SK-N-SH (cell line): ENCODE data around the gene MAN1A1. TPM values are rescaled to one million over a fixed set of nuclear protein-coding genes. Genes with fewer than 3 reads are reported as not detected.

Source experiments
- CTCF ChIA-PET: fragments of 300-600, 350-600 bp; formaldehyde crosslinking; extraction: SDS; loops from one replicate; lab custom pipeline; 2021; lab: Yijun Ruan, JAX
- POLR2A ChIA-PET: fragments of 350-600 bp; sonication (Branson Sonifier 250); formaldehyde crosslinking; extraction: SDS; loops from one replicate; lab custom pipeline; 2020; ENCODE audit warnings: antibody characterized with exemption, inconsistent platforms; lab: Yijun Ruan, JAX
- DNase-seq: peaks from one replicate; pipeline ENCODE4 v3.0.0; 2012
- H2AFZ ChIP-seq: fragments of 200-600 bp; sonication (generic); 2 replicates; pipeline ENCODE4 v1.8.1; 2016; ENCODE audit warnings: antibody characterized with exemption, mild to moderate bottlenecking, low read depth
- H3F3A ChIP-seq: fragments of 200-600 bp; sonication (generic); replicated peaks from 2 replicates; pipeline ENCODE3; 2016; ENCODE audit warnings: antibody characterized with exemption, mild to moderate bottlenecking; ENCODE audit not compliant: insufficient read depth
- H3K27ac ChIP-seq, 2 experiments: fragments of 200-500 bp in 1 of 2; fragments of 200-600 bp in 1 of 2; sonication (Bioruptor generic) in 1 of 2; sonication (generic), shearing (Covaris generic) in 1 of 2; 2 replicates each; pipeline versions ENCODE4 v1.5.1 to v1.6.1; 2014 to 2016; ENCODE audit warnings: low read depth in 2 of 2, inconsistent platforms in 1 of 2, low read length in 1 of 2, mild to moderate bottlenecking in 1 of 2, mixed read lengths in 1 of 2
- H3K27me3 ChIP-seq: fragments of 200-600 bp; sonication (generic), shearing (Covaris generic); 2 replicates; pipeline ENCODE4 v1.6.1; 2016; ENCODE audit warnings: mixed run types; ENCODE audit not compliant: insufficient read depth
- H3K36me3 ChIP-seq, 2 experiments: fragments of 200-500 bp in 1 of 2; fragments of 200-600 bp in 1 of 2; sonication (Bioruptor generic) in 1 of 2; sonication (generic) in 1 of 2; replicated peaks in 1 of 2; 2 replicates each; pipeline versions ENCODE3 to v1.5.1; 2014 to 2016; ENCODE audit warnings: low read length in 1 of 2, mild to moderate bottlenecking in 1 of 2; ENCODE audit not compliant: insufficient read depth in 2 of 2, control insufficient read depth in 1 of 2
- H3K4me1 ChIP-seq, 2 experiments: fragments of 200-500 bp in 1 of 2; fragments of 200-600 bp in 1 of 2; sonication (Bioruptor generic) in 1 of 2; sonication (generic), shearing (Covaris generic) in 1 of 2; 2 replicates each; pipeline versions ENCODE4 v1.5.1 to v1.6.1; 2014 to 2016; ENCODE audit warnings: low read depth in 1 of 2, low read length in 1 of 2, mixed run types in 1 of 2; ENCODE audit not compliant: insufficient read depth in 2 of 2, control insufficient read depth in 1 of 2
- H3K4me2 ChIP-seq: fragments of 200-600 bp; sonication (generic), shearing (Covaris generic); 2 replicates; pipeline ENCODE4 v1.6.1; 2017; ENCODE audit warnings: mixed run types
- H3K4me3 ChIP-seq, 2 experiments: fragments of 200-500 bp in 1 of 2; fragments of 200-600 bp in 1 of 2; sonication (Bioruptor generic) in 1 of 2; sonication (generic), shearing (Covaris generic) in 1 of 2; 2 replicates each; pipeline versions ENCODE4 v1.5.1 to v1.8.1; 2014 to 2016; ENCODE audit warnings: low read depth in 2 of 2, inconsistent platforms in 1 of 2, low read length in 1 of 2, mild to moderate bottlenecking in 1 of 2, mixed read lengths in 1 of 2, moderate library complexity in 1 of 2
- H3K79me2 ChIP-seq: fragments of 200-600 bp; sonication (generic); 2 replicates; pipeline ENCODE4 v1.8.1; 2017; ENCODE audit warnings: mild to moderate bottlenecking; ENCODE audit not compliant: insufficient read depth
- H3K9ac ChIP-seq: fragments of 200-600 bp; sonication (generic); 2 replicates; pipeline ENCODE4 v1.6.1; 2017; ENCODE audit warnings: mixed run types
- H3K9me2 ChIP-seq: fragments of 200-600 bp; sonication (generic); 2 replicates; pipeline ENCODE4 v1.6.1; 2017; ENCODE audit warnings: mixed run types
- H3K9me3 ChIP-seq: fragments of 200-600 bp; sonication (generic); 2 replicates; pipeline ENCODE4 v1.6.1; 2017; ENCODE audit warnings: mixed run types, mild to moderate bottlenecking, moderate library complexity
- H4K20me1 ChIP-seq: fragments of 200-600 bp; sonication (generic); 2 replicates; pipeline ENCODE4 v1.6.1; 2017; ENCODE audit warnings: mild to moderate bottlenecking, mixed run types; ENCODE audit not compliant: insufficient read depth
- IRF3 ChIP-seq: fragments of 150-350 bp; IDR thresholded peaks from 2 replicates; pipeline ENCODE4 v1.6.1; 2016; ENCODE audit warnings: mild to moderate bottlenecking, low read depth, low read length
- JUND ChIP-seq: IDR thresholded peaks from 2 replicates; pipeline ENCODE4 v1.4.0; 2012
- MAX ChIP-seq: IDR thresholded peaks from 2 replicates; pipeline ENCODE4 v1.4.0; 2012; ENCODE audit warnings: low read depth
- NFIC ChIP-seq: IDR thresholded peaks from 2 replicates; pipeline ENCODE4 v1.4.0; 2012; ENCODE audit warnings: borderline replicate concordance
- RCOR1 ChIP-seq: fragments of 150-350 bp; IDR thresholded peaks from 2 replicates; pipeline ENCODE4 v1.6.1; 2017; ENCODE audit warnings: antibody characterized with exemption, low read length
- REST ChIP-seq: IDR thresholded peaks from 2 replicates; pipeline ENCODE4 v1.6.1; 2012; ENCODE audit warnings: mild to moderate bottlenecking, low read depth, low read length, moderate library complexity
- RFX5 ChIP-seq: IDR thresholded peaks from 2 replicates; pipeline ENCODE4 v1.6.1; 2012; ENCODE audit warnings: mild to moderate bottlenecking, improper control_type of control experiment, low read length
- TAF1 ChIP-seq: IDR thresholded peaks from 2 replicates; pipeline ENCODE4 v1.6.1; 2012; ENCODE audit warnings: low read depth, mild to moderate bottlenecking, low read length, moderate library complexity, borderline replicate concordance
- TEAD4 ChIP-seq: IDR thresholded peaks from 2 replicates; pipeline ENCODE4 v1.4.0; 2012; ENCODE audit warnings: mild to moderate bottlenecking, borderline replicate concordance; ENCODE audit not compliant: insufficient read depth
- ZBTB33 ChIP-seq: IDR thresholded peaks from 2 replicates; pipeline ENCODE4 v1.4.0; 2012; ENCODE audit warnings: low read depth, borderline replicate concordance
- WGBS: methylation state at CpG from one replicate; pipeline ENCODE4 v1.1.6; 2017; ENCODE audit warnings: low lambda C conversion rate; 5-methylcytosine and 5-hydroxymethylcytosine counted together
- polyA plus RNA-seq, 3 experiments: library from polyadenylated mRNA; depleted of rRNA; stranded (reverse); fragments of >200 nt; gene quantifications; 2 replicates each; pipeline ENCODE4 v1.2.3, GENCODE V29; 2012

The MAN1A1 gene
- polyA plus RNA-seq, 1 of the 3 experiments (the other 2 are of a cell fraction) = 28.0 TPM

- TF ChIP-seq REST = no peak
These were observed 26.1 kb downstream of the MAN1A1 start (continued) for GRCh38 chr6:119323478-119323877.

- Histone ChIP-seq H3F3A (no peaks in the 10 kb centered on the region), H3K4me2 (no peak overlapping the region), H3K36me3 (peaks cover 6 to 15% of the 10 kb centered on the region in 2 experiments), H4K20me1 (no peaks in the 10 kb centered on the region; the same call in 1 of the 2 replicates), H3K79me2 (no peaks in the 10 kb centered on the region), H3K4me3 (no peak overlapping the region), H3K4me1 (peaks cover 0 to 20% of the 10 kb centered on the region in 2 experiments; a peak in 2 of 4 replicates), H3K27ac (no peak overlapping the region), H3K27me3 (no peaks in the 10 kb centered on the region), H3K9me2 (no peaks in the 10 kb centered on the region), H3K9ac (no peak overlapping the region), H3K9me3 (no peaks in the 10 kb centered on the region), H2AFZ (no peak overlapping the region)
- TF ChIP-seq IRF3 (no peak), MAX (no peak), TAF1 (no peak), RFX5 (no peak)
- ChIA-PET POLR2A (no interaction called here), CTCF (interaction anchor here (1.2 to 1.3 kb wide), 2 partner anchors 11 to 24 kb away, joined by 3 to 4 read pairs; no protein-coding TSS in a partner anchor)
- WGBS = 96% methylated on average over 5 of the region's 5 CpGs
- DNase-seq = no peak
These were observed 26.7 kb downstream of the MAN1A1 start for GRCh38 chr6:119322715-119323350.

GRCh38 chr6:119322034-119322433 lies 27.5 kb downstream of the MAN1A1 start:
- Histone ChIP-seq H3K9me2 (no peaks in the 10 kb centered on the region), H4K20me1 (no peaks in the 10 kb centered on the region; the same call in 1 of the 2 replicates)
- TF ChIP-seq RCOR1 (no peak), ZBTB33 (no peak), NFIC (no peak), TEAD4 (no peak), TAF1 (no peak), REST (no peak), JUND (no peak)

More at GRCh38 chr6:119322034-119322433, 27.5 kb downstream of the MAN1A1 start:
- Histone ChIP-seq H3K27me3 (no peaks in the 10 kb centered on the region), H3K27ac (no peak overlapping the region), H3K79me2 (no peaks in the 10 kb centered on the region), H3K4me3 (no peak overlapping the region), H3K9me3 (no peaks in the 10 kb centered on the region), H3K36me3 (peaks cover 6 to 17% of the 10 kb centered on the region in 2 experiments), H3F3A (no peaks in the 10 kb centered on the region), H3K9ac (no peak overlapping the region), H3K4me1 (peaks cover 0 to 18% of the 10 kb centered on the region in 2 experiments; a peak in 2 of 4 replicates), H3K4me2 (no peak overlapping the region), H2AFZ (no peak overlapping the region)
- DNase-seq = no peak
- CTCF ChIA-PET = interaction anchor here (1.2 to 1.3 kb wide), 2 partner anchors 12 to 25 kb away, joined by 3 to 4 read pairs; no protein-coding TSS in a partner anchor
- WGBS = 92% methylated on average over 2 of the region's 2 CpGs
- POLR2A ChIA-PET = no interaction called here
